Renal pelvis (tissue), 4 donors: Measurements from ENCODE around the gene TIAL1. TPM values are rescaled to one million over a fixed set of nuclear protein-coding genes. Genes with fewer than 3 reads are reported as not detected.
"Not testable (repeated sequence)": the region's sequence is repeated elsewhere in the genome, so short reads cannot be mapped to it uniquely, and the experiment has no call there.

Experiments
- DNase-seq: peaks from one replicate; pipeline ENCODE4 v3.0.0-alpha.2; 2013
- polyA plus RNA-seq, 3 donors: library from polyadenylated mRNA; unstranded; fragments of 120-200 nt; gene quantifications; one replicate each; pipeline ENCODE4 v1.2.1, GENCODE V29; 2013; ENCODE audit not compliant: insufficient read length in 3 of 3

Gene TIAL1
- polyA plus RNA-seq, 3 donors = 132 to 188 (median 186) TPM

DNA sequence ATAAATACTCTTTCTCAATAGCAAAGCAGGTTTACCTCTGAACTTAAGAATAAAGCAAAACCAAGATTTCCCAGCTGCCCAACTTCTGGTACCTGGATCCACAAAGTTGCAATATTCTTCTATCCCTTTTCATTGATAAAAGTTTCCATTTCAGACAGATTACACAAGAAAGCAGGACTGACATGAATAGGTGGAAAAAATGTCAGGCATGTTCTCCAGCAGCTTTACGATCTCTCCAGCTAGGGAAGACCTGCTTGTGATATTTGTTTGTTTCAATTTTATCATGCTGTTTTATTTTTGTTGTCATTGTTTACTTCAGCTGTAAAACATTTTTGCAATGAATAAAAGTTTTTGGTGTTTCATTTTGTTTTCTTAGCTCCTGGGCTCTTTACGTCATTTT, 63.3 kb downstream of the TIAL1 start:
- DNase-seq = no peak

DNA sequence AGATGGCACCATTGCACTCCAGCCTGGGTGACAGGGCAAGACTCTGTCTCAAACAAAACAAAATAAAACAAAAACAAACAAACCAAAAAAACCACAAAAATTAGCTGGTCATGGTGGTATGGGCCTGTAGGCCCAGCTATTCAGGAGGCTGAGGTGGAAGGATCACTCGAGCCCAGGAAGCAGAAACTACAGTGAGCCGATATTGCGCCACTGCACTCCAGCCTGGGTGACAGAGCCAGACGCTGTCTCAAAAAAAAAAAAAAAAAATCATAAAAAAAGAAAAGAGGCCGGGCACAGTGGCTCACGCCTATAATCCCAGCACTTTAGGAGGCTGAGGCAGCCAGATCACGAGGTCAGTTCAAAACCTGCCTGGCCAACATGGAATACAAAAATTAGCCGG, 64.0 kb downstream of the TIAL1 start:
- DNase-seq = not testable (repeated sequence)

DNA sequence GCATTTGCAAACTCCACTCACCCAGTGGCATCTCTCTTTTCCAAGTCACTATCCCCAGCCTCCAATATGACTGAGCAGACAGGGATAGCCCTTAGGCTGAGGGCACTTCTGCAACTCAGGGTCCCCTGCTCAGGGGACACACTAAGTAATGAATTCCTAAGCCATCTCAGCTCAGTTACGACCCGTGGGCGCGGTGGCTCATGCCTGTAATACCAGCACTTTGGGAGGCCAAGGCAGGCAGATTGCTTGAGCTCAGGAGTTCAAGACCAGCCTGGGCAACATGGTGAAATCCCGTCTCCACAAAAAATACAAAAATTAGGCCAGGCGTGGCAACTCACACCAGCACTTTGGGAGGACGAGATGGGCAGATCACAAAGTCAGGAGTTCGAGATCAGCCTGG, 64.5 kb downstream of the TIAL1 start:
- DNase-seq = not testable (repeated sequence)

DNA sequence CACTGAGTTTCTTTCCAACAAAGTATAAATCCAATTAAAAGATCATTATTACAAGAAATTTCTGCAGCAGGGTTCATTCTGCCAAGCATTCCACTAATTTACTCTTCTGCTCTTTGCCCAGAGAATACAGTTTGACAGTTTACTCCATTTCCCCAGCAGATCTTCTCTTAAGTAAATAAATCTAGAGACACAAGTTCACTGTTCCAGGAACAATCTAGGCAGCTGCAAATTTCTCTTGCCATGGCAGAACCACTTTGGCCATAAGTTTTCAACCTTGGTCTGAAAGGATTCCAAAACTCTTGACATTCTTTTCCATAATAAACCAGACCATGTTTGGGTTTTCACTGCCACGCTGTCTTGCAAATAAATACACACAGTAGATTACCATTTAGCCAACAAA, 65.7 kb downstream of the TIAL1 start:
- no peak for DNase-seq

DNA sequence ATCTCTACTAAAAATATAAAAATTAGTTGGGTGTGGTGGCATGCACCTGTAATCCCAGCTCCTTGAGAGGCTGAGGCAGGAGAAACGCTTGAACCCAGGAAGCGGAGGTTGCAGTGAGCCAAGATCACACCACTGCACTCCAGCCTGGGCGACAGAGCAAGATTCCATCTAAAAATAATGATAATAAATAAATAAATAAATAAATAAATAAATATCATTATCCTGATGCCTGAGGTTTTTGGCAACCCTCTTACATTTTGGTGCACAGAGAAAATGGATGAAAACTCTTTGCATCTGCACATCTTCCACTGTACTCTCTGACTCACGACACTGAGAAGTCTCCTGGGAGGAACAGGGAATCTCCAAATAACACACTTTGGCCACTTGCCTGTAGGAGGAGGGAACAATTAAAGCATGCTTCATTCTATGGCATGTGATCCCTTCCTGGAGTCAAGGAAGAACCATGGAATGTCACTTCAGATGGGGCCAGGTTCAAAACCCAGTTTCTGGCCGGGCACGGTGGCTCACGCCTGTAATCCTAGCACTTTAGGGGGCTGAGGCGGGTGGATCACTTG, 68.0 kb downstream of the TIAL1 start:
- DNase-seq = not testable (repeated sequence)

DNA sequence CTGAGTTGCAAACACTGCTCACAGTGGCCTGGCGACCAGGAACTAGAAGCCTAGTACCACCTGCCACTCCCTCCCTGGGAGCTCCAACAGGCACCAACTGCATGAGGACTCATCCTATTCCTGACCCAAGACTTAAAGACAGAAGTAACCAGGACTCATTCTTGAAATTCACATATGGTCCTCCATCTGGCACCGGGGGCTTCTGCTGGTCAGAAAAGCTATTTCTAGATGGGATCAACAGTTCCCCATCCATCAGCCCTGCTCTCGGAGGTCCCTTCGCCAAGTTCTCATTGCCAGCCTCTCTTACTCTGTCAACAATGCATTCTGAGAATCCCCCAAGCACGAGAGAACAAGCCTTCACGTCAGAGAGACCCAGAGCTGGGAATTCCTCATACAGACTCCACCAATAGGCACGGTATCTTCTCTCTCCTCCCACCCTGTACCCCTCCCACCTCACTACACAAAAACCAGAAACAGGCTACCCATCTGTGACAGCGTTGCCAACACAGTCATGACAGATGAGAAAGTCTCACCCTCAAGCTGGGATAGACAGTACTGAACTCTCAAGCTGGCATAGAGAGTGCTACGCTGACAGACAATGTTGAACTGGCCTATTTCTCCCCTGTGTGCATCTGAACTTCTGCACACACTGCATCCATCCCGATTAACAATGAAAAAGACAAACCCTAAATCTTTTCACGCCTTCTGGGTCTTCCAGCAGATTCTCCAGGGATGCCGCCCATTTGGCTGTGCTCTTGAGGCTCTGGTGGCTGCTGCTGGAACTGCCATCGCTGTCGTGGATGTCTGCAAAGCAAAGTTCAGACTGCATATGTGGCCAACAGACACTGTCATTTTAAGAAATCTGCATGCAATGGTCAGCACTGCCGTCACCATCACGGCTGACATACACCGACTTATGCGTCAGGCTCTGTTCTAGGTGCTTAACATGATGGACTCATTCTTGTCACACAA, 69.9 kb downstream of the TIAL1 start:
- no peak for DNase-seq

DNA sequence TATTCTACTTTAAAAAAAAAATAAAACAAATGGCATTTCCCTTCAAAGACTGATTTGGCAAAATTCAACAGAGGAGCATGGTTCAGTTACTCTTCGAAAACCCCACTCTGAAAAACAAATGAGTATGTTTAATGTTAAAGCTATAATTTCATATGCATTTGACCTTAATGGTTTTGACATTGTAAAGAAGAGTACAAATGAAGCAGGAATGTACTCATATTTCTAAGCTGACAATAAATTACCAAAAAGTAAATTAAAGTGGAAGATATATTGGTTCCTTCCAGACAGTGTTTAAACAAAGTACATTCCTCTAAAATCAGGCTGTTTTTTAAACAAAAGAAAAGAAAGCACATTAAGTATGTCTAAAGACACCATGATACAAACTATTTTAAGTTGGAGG, 70.6 kb downstream of the TIAL1 start:
- no peak for DNase-seq

DNA sequence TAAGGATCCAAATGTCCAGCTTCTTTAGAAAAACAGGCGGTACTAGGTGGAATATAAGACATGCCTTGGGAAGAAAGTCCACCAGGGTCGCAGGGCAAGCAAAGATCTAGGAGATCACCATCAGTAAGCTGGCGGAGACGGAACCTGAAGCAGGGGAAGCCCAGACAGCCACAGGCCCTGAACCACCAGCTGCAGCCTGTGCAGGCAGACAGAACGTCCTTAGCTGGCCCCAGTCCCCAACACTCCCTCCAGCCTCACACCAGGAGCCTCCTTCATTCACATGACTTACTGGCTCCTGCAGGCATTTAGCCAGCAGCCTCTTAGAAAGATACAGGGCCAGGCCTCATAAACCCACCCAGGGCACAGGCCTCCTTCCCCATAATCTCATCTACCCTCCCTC, 71.6 kb downstream of the TIAL1 start:
- DNase-seq = no peak

DNA sequence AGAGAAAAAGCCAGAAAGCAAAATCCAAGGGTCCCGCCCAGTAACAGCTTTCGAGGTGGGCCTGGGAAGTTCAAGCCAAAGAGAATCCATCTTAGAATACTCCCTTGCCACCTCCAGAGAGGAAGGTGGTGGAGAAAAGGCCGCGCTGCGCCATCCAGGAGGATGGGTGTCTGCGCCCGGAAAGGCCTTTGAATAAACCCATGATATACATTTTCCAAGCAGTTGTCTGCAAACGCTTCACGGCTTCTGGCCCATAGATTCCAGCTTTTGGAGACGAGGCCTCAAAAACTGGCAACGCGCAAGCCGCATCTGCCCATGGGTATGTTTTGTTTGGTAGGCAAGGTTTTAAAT, 72.1 kb downstream of the TIAL1 start:
- DNase-seq = no peak

DNA sequence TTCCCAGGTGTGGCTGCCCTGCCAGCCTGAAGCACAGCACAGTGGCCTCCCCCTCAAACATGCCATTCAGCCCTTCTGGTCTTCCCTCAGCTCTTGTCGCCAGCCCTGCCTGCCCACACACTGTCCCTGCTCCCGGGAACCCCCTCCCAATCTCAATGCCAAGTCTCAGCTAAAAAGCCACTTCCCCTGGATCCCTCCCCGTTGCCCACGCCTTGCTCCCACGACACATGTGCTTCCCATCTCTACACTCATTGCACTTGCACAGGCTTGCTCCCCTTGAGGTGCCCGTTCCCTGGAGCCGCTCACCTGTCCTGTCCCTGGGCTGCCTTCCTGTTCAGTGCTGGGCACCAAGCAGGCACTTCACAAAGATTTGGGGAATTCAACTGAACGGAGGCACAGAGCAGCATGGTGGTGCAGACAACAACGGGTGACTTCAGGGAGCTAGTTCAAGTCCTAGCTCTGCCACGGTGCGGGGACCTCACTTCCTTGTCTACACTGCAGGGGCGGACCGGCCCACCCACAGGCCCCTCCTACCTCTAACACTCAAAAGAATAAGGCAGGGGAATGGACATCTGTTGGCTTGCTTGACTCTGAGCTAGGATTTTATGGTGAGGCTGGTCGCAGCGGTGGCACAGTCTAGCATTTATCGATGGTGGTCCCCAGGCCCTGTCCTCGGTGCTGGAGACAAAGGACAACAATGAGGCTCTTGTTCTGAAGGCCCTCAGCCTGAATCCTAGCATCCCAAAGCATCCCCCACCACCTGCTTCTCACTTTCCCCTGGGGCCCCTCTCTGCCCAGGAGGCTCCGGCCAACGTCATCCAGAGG, 72.7 kb downstream of the TIAL1 start:
- no peak for DNase-seq

Other genes starting within 250 kb of the TIAL1 start
- 10 to 100 TPM; 33.0 to 36.7 (median 36.1) TPM for gene RGS10, start 54.2 kb downstream of the TIAL1 start, polyA plus RNA-seq
- 10 to 100 TPM; 29.5 to 35.6 (median 32.3) TPM for gene BAG3, start 54.4 kb upstream of the TIAL1 start, polyA plus RNA-seq
- 10 to 100 TPM; 52.0 to 55.0 (median 53.5) TPM for gene INPP5F, start 129.1 kb upstream of the TIAL1 start, polyA plus RNA-seq